Kidney epithelial cell (primary cell): ENCODE results near the gene KLHL29. TPM values are rescaled to one million over a fixed set of nuclear protein-coding genes. Genes with fewer than 3 reads are reported as not detected.

Experiments used
- DNase-seq: peaks from one replicate; pipeline ENCODE4 v3.0.0-alpha.2; 2010; ENCODE audit warnings: low read depth
- H3K27me3 ChIP-seq: 2 replicates; pipeline ENCODE4 v1.6.0; 2011; ENCODE audit warnings: low read length; ENCODE audit not compliant: control insufficient read depth, insufficient read depth
- H3K36me3 ChIP-seq: 2 replicates; pipeline ENCODE4 v1.5.1; 2011; ENCODE audit warnings: low read length; ENCODE audit not compliant: control insufficient read depth, insufficient read depth
- H3K4me3 ChIP-seq: 2 replicates; pipeline ENCODE4 v1.5.1; 2011; ENCODE audit warnings: low read depth, mild to moderate bottlenecking, control low read depth, low read length
- total RNA-seq: library from RNA; depleted of rRNA; stranded (reverse); fragments of >200 nt; gene quantifications from 2 replicates; pipeline ENCODE4 v1.2.3, GENCODE V29; 2015
- TF ChIP-seq, protein P1 (sequence below): IDR thresholded peaks from 2 replicates; pipeline ENCODE4 v1.5.1; 2011; ENCODE audit warnings: mild to moderate bottlenecking, moderate library complexity, low read length, control low read depth, inconsistent platforms; ENCODE audit not compliant: insufficient read depth, poor library complexity, severe bottlenecking

The KLHL29 gene
- total RNA-seq, 1 donor from 2014 or later = 12.4 TPM

DNA sequence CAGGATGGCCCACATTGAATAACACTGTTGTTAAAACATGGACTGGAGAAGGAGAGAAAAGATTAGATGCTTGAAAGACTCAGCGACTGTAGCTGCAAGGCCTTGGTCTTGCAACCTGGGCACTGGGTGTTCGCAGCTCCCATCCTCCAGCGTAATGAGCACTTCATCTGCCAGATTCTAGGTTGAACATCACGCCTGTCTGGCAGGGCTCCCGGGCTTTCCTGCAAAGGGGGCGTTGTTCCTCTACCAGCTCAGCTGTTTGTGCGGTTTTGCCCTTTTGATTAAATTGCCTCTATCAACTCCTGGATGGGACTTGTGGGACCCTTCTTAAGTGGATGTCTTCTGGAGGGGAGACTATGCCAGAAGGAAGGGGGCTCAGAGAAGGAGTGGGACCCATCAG lies 215.4 kb downstream of the KLHL29 start:
- no peak overlapping the region for H3K4me3 ChIP-seq
- no peaks in the 10 kb centered on the region for H3K27me3 ChIP-seq
- DNase-seq = no peak
- no peaks in the 10 kb centered on the region for H3K36me3 ChIP-seq
- TF ChIP-seq, protein P1, sequence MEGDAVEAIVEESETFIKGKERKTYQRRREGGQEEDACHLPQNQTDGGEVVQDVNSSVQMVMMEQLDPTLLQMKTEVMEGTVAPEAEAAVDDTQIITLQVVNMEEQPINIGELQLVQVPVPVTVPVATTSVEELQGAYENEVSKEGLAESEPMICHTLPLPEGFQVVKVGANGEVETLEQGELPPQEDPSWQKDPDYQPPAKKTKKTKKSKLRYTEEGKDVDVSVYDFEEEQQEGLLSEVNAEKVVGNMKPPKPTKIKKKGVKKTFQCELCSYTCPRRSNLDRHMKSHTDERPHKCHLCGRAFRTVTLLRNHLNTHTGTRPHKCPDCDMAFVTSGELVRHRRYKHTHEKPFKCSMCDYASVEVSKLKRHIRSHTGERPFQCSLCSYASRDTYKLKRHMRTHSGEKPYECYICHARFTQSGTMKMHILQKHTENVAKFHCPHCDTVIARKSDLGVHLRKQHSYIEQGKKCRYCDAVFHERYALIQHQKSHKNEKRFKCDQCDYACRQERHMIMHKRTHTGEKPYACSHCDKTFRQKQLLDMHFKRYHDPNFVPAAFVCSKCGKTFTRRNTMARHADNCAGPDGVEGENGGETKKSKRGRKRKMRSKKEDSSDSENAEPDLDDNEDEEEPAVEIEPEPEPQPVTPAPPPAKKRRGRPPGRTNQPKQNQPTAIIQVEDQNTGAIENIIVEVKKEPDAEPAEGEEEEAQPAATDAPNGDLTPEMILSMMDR = no peak

DNA sequence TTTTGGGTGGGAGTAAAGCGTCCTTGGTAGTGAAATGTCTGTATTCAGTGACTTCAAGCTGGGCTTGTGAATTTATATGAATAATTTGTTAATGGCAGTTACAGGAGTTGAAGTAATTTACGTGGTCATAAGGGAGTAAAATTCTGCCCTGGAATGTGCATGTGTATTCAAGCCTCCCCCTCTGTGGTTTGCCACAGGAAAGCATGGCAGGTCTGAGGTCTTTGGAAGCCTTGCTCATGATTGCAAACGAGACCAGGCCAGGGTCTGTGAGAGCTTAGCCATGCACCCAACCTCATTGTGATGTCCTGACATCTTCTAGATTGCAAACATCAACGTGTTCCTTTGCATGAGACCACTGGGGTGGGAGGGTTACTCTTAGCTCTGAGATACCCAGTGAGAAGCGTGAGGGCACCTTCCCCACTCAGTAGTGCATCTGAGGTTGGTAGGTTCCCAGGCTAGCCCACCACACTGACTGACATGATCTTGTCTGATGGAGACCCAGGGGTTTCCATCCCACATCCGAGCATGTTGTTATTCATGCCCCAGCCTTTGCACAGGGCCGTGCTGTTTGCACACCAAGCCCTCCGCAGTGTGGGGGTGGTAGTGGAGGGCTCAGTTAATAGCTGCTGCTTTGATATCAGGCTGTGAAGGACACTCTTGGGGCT lies 216.5 kb downstream of the KLHL29 start:
- DNase-seq = no peak
- TF ChIP-seq, protein P1 = no peak
- Histone ChIP-seq H3K27me3 (no peaks in the 10 kb centered on the region), H3K4me3 (no peak overlapping the region), H3K36me3 (no peaks in the 10 kb centered on the region)

DNA sequence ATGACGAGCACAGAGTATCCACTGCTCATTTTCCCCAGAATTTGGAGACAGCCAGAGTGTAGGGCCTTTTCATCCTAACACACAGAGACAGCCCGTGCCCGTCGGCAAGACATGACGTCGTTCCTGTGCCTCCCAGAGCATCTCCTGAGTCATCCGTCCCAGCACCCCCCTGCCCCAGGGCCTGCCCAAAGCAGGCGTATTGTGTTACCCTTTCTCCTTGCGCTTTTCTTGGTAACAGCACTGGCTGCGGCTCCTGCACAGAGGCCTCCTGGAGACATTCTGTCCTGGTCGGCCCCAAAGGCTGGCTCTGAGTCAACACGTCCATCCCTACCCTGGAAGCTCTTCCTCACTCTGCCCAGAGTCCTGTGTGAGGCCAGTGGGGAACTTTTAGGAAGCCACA lies 217.1 kb downstream of the KLHL29 start:
- TF ChIP-seq, protein P1 = no peak
- H3K4me3 ChIP-seq = no peak overlapping the region
- no peaks in the 10 kb centered on the region for H3K36me3 ChIP-seq
- no peaks in the 10 kb centered on the region for H3K27me3 ChIP-seq
- DNase-seq = no peak

DNA sequence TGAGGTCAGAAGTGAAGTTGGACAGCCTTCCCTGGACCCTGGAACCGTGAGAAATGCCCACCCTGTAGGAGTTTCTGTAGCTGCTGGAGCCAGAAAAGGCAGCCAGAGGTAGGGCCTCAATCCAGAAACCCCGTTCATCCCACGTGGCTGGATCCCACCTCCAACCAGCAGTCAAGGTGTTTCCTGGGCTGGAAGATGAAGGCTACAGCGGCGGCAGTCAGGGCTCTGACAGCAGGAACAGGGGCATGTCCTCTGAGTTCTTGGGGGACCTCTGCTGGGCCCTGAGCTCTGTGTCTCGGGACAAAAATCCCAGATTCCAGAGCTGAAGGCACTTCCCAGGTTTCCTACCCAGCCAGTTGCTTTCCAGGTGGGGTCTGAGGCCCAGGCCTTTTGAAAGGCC lies 218.2 kb downstream of the KLHL29 start:
- H3K27me3 ChIP-seq = no peaks in the 10 kb centered on the region
- no peaks in the 10 kb centered on the region for H3K36me3 ChIP-seq
- TF ChIP-seq, protein P1 = no peak
- DNase-seq = no peak
- H3K4me3 ChIP-seq = no peak overlapping the region

DNA sequence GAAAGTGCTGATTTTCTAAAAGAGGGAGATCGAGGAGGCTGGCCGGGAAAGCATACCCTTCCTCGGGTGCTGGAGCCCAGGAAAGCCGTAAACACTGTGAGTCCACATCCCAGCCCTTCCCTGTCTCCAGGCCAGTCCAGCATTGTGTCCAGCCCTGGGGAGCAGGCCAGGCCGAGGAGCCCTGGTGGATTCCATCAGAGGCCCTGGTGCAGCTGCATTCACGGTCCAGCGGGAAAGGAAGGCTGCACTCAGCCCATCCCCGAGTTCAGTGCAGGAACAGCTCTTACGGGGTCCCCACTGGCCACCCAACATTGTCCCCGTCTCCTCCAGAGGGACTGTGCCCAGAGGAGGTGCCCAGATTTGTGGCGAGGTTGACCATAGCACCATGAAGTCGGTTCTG lies 218.6 kb downstream of the KLHL29 start:
- H3K36me3 ChIP-seq = no peaks in the 10 kb centered on the region
- H3K27me3 ChIP-seq = no peaks in the 10 kb centered on the region
- TF ChIP-seq, protein P1 = no peak
- H3K4me3 ChIP-seq = no peak overlapping the region
- no peak for DNase-seq

DNA sequence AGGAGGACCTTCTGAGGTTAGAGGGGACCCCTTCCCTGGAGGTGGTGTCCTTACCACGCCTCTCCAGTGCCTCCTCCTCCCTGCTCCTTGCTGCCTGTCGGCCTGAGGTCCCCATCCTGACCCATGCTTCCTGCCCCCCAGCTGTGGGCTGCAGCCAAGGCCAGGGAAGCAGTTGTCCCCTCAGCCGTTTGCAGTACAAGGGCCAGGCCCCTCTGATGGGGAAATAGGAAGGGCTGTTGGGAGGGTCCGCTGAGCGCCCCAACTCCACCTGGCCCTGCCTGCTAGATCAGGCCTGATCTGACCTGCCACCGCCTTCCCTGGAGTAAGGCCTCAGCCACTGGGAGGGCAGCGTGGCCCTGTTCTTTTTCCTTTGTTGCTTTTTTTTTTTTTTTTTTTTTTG lies 219.8 kb downstream of the KLHL29 start:
- TF ChIP-seq, protein P1 = no peak
- H3K36me3 ChIP-seq = no peaks in the 10 kb centered on the region
- no peaks in the 10 kb centered on the region for H3K27me3 ChIP-seq
- DNase-seq = no peak
- no peak overlapping the region for H3K4me3 ChIP-seq
